B cell (primary cell): Measurements from ENCODE around the gene TRIM9. TPM values are rescaled to one million over a fixed set of nuclear protein-coding genes. Genes with fewer than 3 reads are reported as not detected.

Experiments
- ATAC-seq: fragments of 200-7000 bp; cut with Tn5 transposase; one replicate; pipeline ENCODE4 v1.10.0; 2021; ENCODE audit warnings: low read depth, mild to moderate bottlenecking, moderate number of reproducible peaks, moderate library complexity
- CTCF ChIA-PET: fragments of 350-600 bp; sonication (Branson Sonifier 250); formaldehyde crosslinking; loops from one replicate; lab custom pipeline; 2021; ENCODE audit warnings: antibody characterized with exemption, inconsistent platforms; lab: Charles Lee
- POLR2A ChIA-PET: fragments of 350-600 bp; sonication (Branson Sonifier 250); formaldehyde crosslinking; loops from one replicate; lab custom pipeline; 2021; ENCODE audit warnings: antibody characterized with exemption; lab: Charles Lee
- DNase-seq: peaks from one replicate; pipeline ENCODE4 v3.0.0; 2013
- H2AFZ ChIP-seq: 2 replicates; pipeline ENCODE4 v1.6.1; 2012; ENCODE audit warnings: mild to moderate bottlenecking, low read depth, low read length; ENCODE audit not compliant: insufficient read depth, poor library complexity, severe bottlenecking
- H3K27ac ChIP-seq, 2 donors: 1 replicate in 1 of 2; 2 replicates in 1 of 2; pipeline ENCODE4 v1.5.1; 2012 to 2013; ENCODE audit warnings: low read length in 2 of 2, mild to moderate bottlenecking in 2 of 2, moderate library complexity in 1 of 2
- H3K27me3 ChIP-seq, 4 experiments: fragments of 200-600 bp in 1 of 4; sonication (generic) in 1 of 4; replicated peaks in 1 of 4; 1 replicate in 2 of 4; 2 replicates in 2 of 4; pipeline versions ENCODE4 v1.6.1 to v1.7.0; 2013 to 2016; ENCODE audit warnings: low read length in 3 of 4, mild to moderate bottlenecking in 2 of 4, mixed read lengths in 1 of 4, moderate library complexity in 1 of 4; ENCODE audit not compliant: insufficient read depth in 4 of 4, control insufficient read depth in 3 of 4; ENCODE audit errors: control extremely low read depth in 1 of 4
- H3K36me3 ChIP-seq, 2 experiments: replicated peaks in 1 of 2; 1 replicate in 1 of 2; 2 replicates in 1 of 2; pipeline versions ENCODE4 v1.6.1 to v1.7.1; 2013; ENCODE audit warnings: low read length in 1 of 2; ENCODE audit not compliant: insufficient read depth in 2 of 2, control insufficient read depth in 1 of 2; ENCODE audit errors: control extremely low read depth in 1 of 2, extremely low read depth in 1 of 2
- H3K4me1 ChIP-seq, 2 donors: fragments of 200-600 bp in 1 of 2; sonication (generic) in 1 of 2; 1 replicate in 1 of 2; 2 replicates in 1 of 2; pipeline versions ENCODE4 v1.5.1 to v1.6.1; 2013 to 2017; ENCODE audit warnings: low read length in 2 of 2; ENCODE audit not compliant: control insufficient read depth in 2 of 2, insufficient read depth in 2 of 2
- H3K4me2 ChIP-seq: replicated peaks from 2 replicates; pipeline ENCODE3; 2012; ENCODE audit warnings: mild to moderate bottlenecking, low read depth, low read length; ENCODE audit not compliant: poor library complexity, severe bottlenecking
- H3K4me3 ChIP-seq, 5 experiments: fragments of 200-600 bp in 1 of 5; sonication (generic) in 1 of 5; 1 replicate in 3 of 5; 2 replicates in 2 of 5; pipeline versions ENCODE4 v1.5.1 to v1.7.0; 2011 to 2016; ENCODE audit warnings: low read length in 4 of 5, mild to moderate bottlenecking in 4 of 5, low read depth in 2 of 5, control low read depth in 1 of 5, moderate library complexity in 1 of 5; ENCODE audit not compliant: insufficient read depth in 1 of 5; ENCODE audit errors: control extremely low read depth in 1 of 5, extremely low read depth in 1 of 5
- H3K79me2 ChIP-seq: fragments of 200-600 bp; sonication (generic); one replicate; pipeline ENCODE4 v1.6.0; 2016; ENCODE audit warnings: low read length; ENCODE audit not compliant: control insufficient read depth, insufficient read depth
- H3K9ac ChIP-seq: fragments of 200-600 bp; sonication (generic); 2 replicates; pipeline ENCODE4 v1.6.1; 2017; ENCODE audit warnings: mild to moderate bottlenecking, low read length, moderate library complexity
- H3K9me3 ChIP-seq, 3 donors: one replicate each; pipeline versions ENCODE4 v1.6.1 to v1.7.1; 2013; ENCODE audit warnings: low read length in 2 of 3; ENCODE audit not compliant: control insufficient read depth in 2 of 3, insufficient read depth in 1 of 3; ENCODE audit errors: control extremely low read depth in 1 of 3
- H4K20me1 ChIP-seq: 2 replicates; pipeline ENCODE4 v1.6.0; 2012; ENCODE audit warnings: mild to moderate bottlenecking, low read length; ENCODE audit not compliant: insufficient read depth, control insufficient read depth, poor library complexity, severe bottlenecking
- H3K27ac Mint-ChIP-seq: one replicate; pipeline ENCODE4 v1.8.0; 2021; ENCODE audit warnings: mixed read lengths
- H3K27me3 Mint-ChIP-seq: one replicate; pipeline ENCODE4 v1.8.0; 2021; ENCODE audit warnings: mixed read lengths
- H3K4me1 Mint-ChIP-seq: one replicate; pipeline ENCODE4 v1.8.0; 2021; ENCODE audit warnings: mixed read lengths
- H3K4me3 Mint-ChIP-seq: one replicate; pipeline ENCODE4 v1.8.0; 2021; ENCODE audit warnings: mixed read lengths
- H3K9me3 Mint-ChIP-seq: one replicate; pipeline ENCODE4 v1.8.0; 2022; ENCODE audit warnings: mixed read lengths; ENCODE audit not compliant: insufficient read depth
- EZH2 ChIP-seq: IDR thresholded peaks from 2 replicates; pipeline ENCODE4 v1.6.1; 2012; ENCODE audit warnings: borderline replicate concordance, low read depth, mild to moderate bottlenecking, moderate library complexity, low read length; ENCODE audit not compliant: insufficient read depth, poor library complexity, severe bottlenecking
- WGBS: methylation state at CpG from one replicate; pipeline ENCODE4 v1.1.5; 2013; ENCODE audit warnings: missing lambda C conversion rate; ENCODE audit not compliant: insufficient coverage; 5-methylcytosine and 5-hydroxymethylcytosine counted together
- intact Hi-C: fragments of 100-400 bp; cut with micrococcal nuclease; formaldehyde crosslinking; loops from one replicate; pipeline ENCODE4 v1.10.0; 2022
- polyA plus RNA-seq: library from polyadenylated mRNA; depleted of rRNA; stranded (reverse); fragments of >200 nt; gene quantifications from 2 replicates; pipeline ENCODE4 v1.2.3, GENCODE V29; 2012
- total RNA-seq, 2 donors: library from RNA; stranded (reverse); fragments of 120-200 nt in 1 of 2; gene quantifications; 1 replicate in 1 of 2; 2 replicates in 1 of 2; pipeline versions ENCODE4 v1.2.3 to v1.2.4, GENCODE V29; 2013 to 2022
- TF ChIP-seq, protein P1 (sequence below): fragments of 200-600 bp; IDR thresholded peaks from one replicate; pipeline ENCODE4 v1.8.0; 2022; ENCODE audit warnings: antibody characterized with exemption, mild to moderate bottlenecking

The TRIM9 gene
- total and polyA plus RNA-seq, 2 donors (not counting 1 experiment from before 2014, with no cell fraction given): 0.24 to 0.32 TPM

- ATAC-seq: no peak
Observed at GRCh38 chr14:50955373-50956043, 139.4 kb downstream of the TRIM9 start.

GRCh38 chr14:50954811-50955372 is 140.0 kb downstream of the TRIM9 start:
- H3K4me1 Mint-ChIP-seq: no peaks in the 10 kb centered on the region
- ATAC-seq (no peak), DNase-seq (peak; percentile 21)
- ChIA-PET POLR2A (no interaction called here), CTCF (interaction anchor here (1.0 to 2.6 kb wide), 3 partner anchors 141 to 268 kb away, joined by 3 to 15 read pairs (median 3); partner anchors contain the start of gene TRIM9)
- no peaks in the 10 kb centered on the region for H3K79me2 ChIP-seq
- no peak for TF ChIP-seq EZH2
- TF ChIP-seq, protein P1, sequence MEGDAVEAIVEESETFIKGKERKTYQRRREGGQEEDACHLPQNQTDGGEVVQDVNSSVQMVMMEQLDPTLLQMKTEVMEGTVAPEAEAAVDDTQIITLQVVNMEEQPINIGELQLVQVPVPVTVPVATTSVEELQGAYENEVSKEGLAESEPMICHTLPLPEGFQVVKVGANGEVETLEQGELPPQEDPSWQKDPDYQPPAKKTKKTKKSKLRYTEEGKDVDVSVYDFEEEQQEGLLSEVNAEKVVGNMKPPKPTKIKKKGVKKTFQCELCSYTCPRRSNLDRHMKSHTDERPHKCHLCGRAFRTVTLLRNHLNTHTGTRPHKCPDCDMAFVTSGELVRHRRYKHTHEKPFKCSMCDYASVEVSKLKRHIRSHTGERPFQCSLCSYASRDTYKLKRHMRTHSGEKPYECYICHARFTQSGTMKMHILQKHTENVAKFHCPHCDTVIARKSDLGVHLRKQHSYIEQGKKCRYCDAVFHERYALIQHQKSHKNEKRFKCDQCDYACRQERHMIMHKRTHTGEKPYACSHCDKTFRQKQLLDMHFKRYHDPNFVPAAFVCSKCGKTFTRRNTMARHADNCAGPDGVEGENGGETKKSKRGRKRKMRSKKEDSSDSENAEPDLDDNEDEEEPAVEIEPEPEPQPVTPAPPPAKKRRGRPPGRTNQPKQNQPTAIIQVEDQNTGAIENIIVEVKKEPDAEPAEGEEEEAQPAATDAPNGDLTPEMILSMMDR: peak; percentile 58
- H3K9ac ChIP-seq: no peak overlapping the region
- H3K27me3 Mint-ChIP-seq: no peaks in the 10 kb centered on the region
- H2AFZ ChIP-seq: no peak overlapping the region
- H3K9me3 ChIP-seq: no peaks in the 10 kb centered on the region
- H3K4me1 ChIP-seq: no peaks in the 10 kb centered on the region
- no peak overlapping the region for H3K4me3 Mint-ChIP-seq
- H3K4me3 ChIP-seq: no peak overlapping the region
- H3K27me3 ChIP-seq: peaks cover 0 to 4% (median 0%) of the 10 kb centered on the region in 4 experiments
- no peaks in the 10 kb centered on the region for H3K9me3 Mint-ChIP-seq
- no CpG with 5 or more reads among the region's 1 CpG for WGBS
- H3K27ac Mint-ChIP-seq: no peak overlapping the region
- H3K27ac ChIP-seq: no peak overlapping the region
- intact Hi-C loops: no loop called here
- no peak overlapping the region for H3K4me2 ChIP-seq
- H4K20me1 ChIP-seq: no peaks in the 10 kb centered on the region
- H3K36me3 ChIP-seq: no peaks in the 10 kb centered on the region

More at GRCh38 chr14:50955373-50956043, 139.4 kb downstream of the TRIM9 start:
- intact Hi-C loops: no loop called here
- no peak overlapping the region for H3K4me3 Mint-ChIP-seq
- Histone ChIP-seq H2AFZ (no peak overlapping the region), H3K9ac (no peak overlapping the region), H3K27me3 (peaks cover 0 to 4% (median 0%) of the 10 kb centered on the region in 4 experiments), H3K27ac (no peak overlapping the region), H3K9me3 (no peaks in the 10 kb centered on the region), H3K4me2 (no peak overlapping the region), H3K4me3 (no peak overlapping the region), H4K20me1 (no peaks in the 10 kb centered on the region), H3K36me3 (no peaks in the 10 kb centered on the region), H3K79me2 (no peaks in the 10 kb centered on the region), H3K4me1 (no peaks in the 10 kb centered on the region)
- CTCF ChIA-PET: interaction anchor here (1.0 to 2.6 kb wide), 2 partner anchors 263 to 267 kb away, joined by 3 to 15 read pairs; no protein-coding TSS in a partner anchor
- no peaks in the 10 kb centered on the region for H3K9me3 Mint-ChIP-seq
- WGBS: 92% methylated on average over 5 of the region's 5 CpGs
- no peak for DNase-seq
- TF ChIP-seq EZH2: no peak
- TF ChIP-seq, protein P1: no peak
- H3K27ac Mint-ChIP-seq: no peak overlapping the region
- H3K4me1 Mint-ChIP-seq: no peaks in the 10 kb centered on the region
- POLR2A ChIA-PET: no interaction called here
- H3K27me3 Mint-ChIP-seq: no peaks in the 10 kb centered on the region
